ENCODE results near the gene RENBP.

The RENBP gene

DNA sequence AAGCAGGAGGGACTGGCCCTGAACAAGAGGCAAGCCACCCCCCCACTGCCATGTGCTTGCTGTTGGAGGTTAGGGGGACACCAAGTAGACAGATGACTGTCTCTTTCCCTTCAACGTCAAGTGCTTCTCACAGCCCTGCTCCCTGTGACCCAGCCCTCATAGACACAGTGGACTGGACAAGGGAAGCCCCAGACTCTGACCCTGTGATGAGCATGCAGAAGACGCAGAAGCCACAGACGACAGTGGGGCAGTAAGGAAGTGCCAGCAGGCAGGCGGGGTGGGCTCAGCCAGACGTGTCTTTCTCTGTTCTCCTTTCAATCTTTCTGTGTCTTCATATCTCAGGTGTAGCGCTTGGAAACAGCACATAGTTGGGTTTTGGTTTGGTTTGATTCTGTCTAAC is 56.1 kb downstream of the RENBP start:
- H3K27ac ChIP-seq (ENCODE audit: insufficient read depth in 1 of 2, low read depth in 1 of 2, low read length in 2 of 2, poor library complexity in 1 of 2, severe bottlenecking in 2 of 2): no peak overlapping the region
- ChIA-PET POLR2A (no interaction called here), CTCF (no interaction called here)
- 100% methylated on average over 1 of the region's 6 CpGs for WGBS (ENCODE audit: insufficient coverage)
- no peaks in the 10 kb centered on the region for H3K36me3 ChIP-seq (ENCODE audit: control insufficient read depth in 4 of 4, insufficient read depth in 4 of 4, low read length in 3 of 4)
- DNase-seq: no peak
- peaks cover 0 to 5% (median 2%) of the 10 kb centered on the region in 4 experiments for H3K4me1 ChIP-seq (ENCODE audit: control extremely low read depth in 1 of 4, control insufficient read depth in 4 of 4, insufficient read depth in 4 of 4, low read length in 3 of 4)
- peaks cover 0 to 2% (median 0%) of the 10 kb centered on the region in 5 experiments for H3K9me3 ChIP-seq (ENCODE audit: control extremely low read depth in 1 of 5, control insufficient read depth in 4 of 5, insufficient read depth in 2 of 5, low read depth in 1 of 5, low read length in 4 of 5)
- no peak overlapping the region for H3K4me3 ChIP-seq (ENCODE audit: control insufficient read depth in 1 of 7, extremely low read depth in 1 of 7, insufficient read depth in 4 of 7, low read depth in 2 of 7, low read length in 6 of 7)
- H3K27me3 ChIP-seq (replicated peaks in 2 of 5; ENCODE audit: control insufficient read depth in 4 of 5, insufficient read depth in 5 of 5, low read length in 4 of 5): peaks cover 2 to 80% (median 20%) of the 10 kb centered on the region in 5 experiments

- no peak for DNase-seq
- H3K36me3 ChIP-seq (ENCODE audit: control insufficient read depth in 4 of 4, insufficient read depth in 4 of 4, low read length in 3 of 4): no peaks in the 10 kb centered on the region
- H3K27ac ChIP-seq (ENCODE audit: insufficient read depth in 1 of 2, low read depth in 1 of 2, low read length in 2 of 2, poor library complexity in 1 of 2, severe bottlenecking in 2 of 2): no peak overlapping the region
- CTCF ChIA-PET: interaction anchor here (0.8 kb wide), 1 partner anchor 9 kb away, joined by 4 read pairs; no protein-coding TSS in a partner anchor
- peaks cover 0 to 2% (median 0%) of the 10 kb centered on the region in 5 experiments for H3K9me3 ChIP-seq (ENCODE audit: control extremely low read depth in 1 of 5, control insufficient read depth in 4 of 5, insufficient read depth in 2 of 5, low read depth in 1 of 5, low read length in 4 of 5)
- peaks cover 0 to 8% (median 4%) of the 10 kb centered on the region in 4 experiments for H3K4me1 ChIP-seq (ENCODE audit: control extremely low read depth in 1 of 4, control insufficient read depth in 4 of 4, insufficient read depth in 4 of 4, low read length in 3 of 4)
- H3K4me3 ChIP-seq (ENCODE audit: control insufficient read depth in 1 of 7, extremely low read depth in 1 of 7, insufficient read depth in 4 of 7, low read depth in 2 of 7, low read length in 6 of 7): no peak overlapping the region
- H3K27me3 ChIP-seq (replicated peaks in 2 of 5; ENCODE audit: control insufficient read depth in 4 of 5, insufficient read depth in 5 of 5, low read length in 4 of 5): peaks cover 2 to 83% (median 20%) of the 10 kb centered on the region in 5 experiments
- POLR2A ChIA-PET: no interaction called here
- WGBS (ENCODE audit: insufficient coverage): 76% methylated on average over 5 of the region's 8 CpGs
Observed at GRCh38 chrX:153887385-153887784, 57.1 kb downstream of the RENBP start.

GRCh38 chrX:153886915-153887314 is 57.5 kb downstream of the RENBP start:
- Histone ChIP-seq H3K9me3 (ENCODE audit: control extremely low read depth in 1 of 5, control insufficient read depth in 4 of 5, insufficient read depth in 2 of 5, low read depth in 1 of 5, low read length in 4 of 5) (peaks cover 0 to 2% (median 0%) of the 10 kb centered on the region in 5 experiments), H3K4me3 (ENCODE audit: control insufficient read depth in 1 of 7, extremely low read depth in 1 of 7, insufficient read depth in 4 of 7, low read depth in 2 of 7, low read length in 6 of 7) (no peak overlapping the region), H3K27me3 (replicated peaks in 2 of 5; ENCODE audit: control insufficient read depth in 4 of 5, insufficient read depth in 5 of 5, low read length in 4 of 5) (peaks cover 0 to 86% (median 20%) of the 10 kb centered on the region in 5 experiments), H3K27ac (ENCODE audit: insufficient read depth in 1 of 2, low read depth in 1 of 2, low read length in 2 of 2, poor library complexity in 1 of 2, severe bottlenecking in 2 of 2) (no peak overlapping the region), H3K4me1 (ENCODE audit: control extremely low read depth in 1 of 4, control insufficient read depth in 4 of 4, insufficient read depth in 4 of 4, low read length in 3 of 4) (peaks cover 0 to 8% (median 4%) of the 10 kb centered on the region in 4 experiments), H3K36me3 (ENCODE audit: control insufficient read depth in 4 of 4, insufficient read depth in 4 of 4, low read length in 3 of 4) (no peaks in the 10 kb centered on the region)
- POLR2A ChIA-PET: no interaction called here
- no peak for DNase-seq
- 55% methylated on average over 12 of the region's 13 CpGs for WGBS (ENCODE audit: insufficient coverage)
- CTCF ChIA-PET: interaction anchor here (0.8 kb wide), 1 partner anchor 9 kb away, joined by 4 read pairs; no protein-coding TSS in a partner anchor

GRCh38 chrX:153885968-153886903 is 58.2 kb downstream of the RENBP start, which contains the start of gene L1CAM:
L1CAM (minus strand) TSS chrX:153886173; CDS start chrX:153875836, 10,337 bp downstream.
- H3K9me3 ChIP-seq (ENCODE audit: control extremely low read depth in 1 of 5, control insufficient read depth in 4 of 5, insufficient read depth in 2 of 5, low read depth in 1 of 5, low read length in 4 of 5): peaks cover 0 to 2% (median 0%) of the 10 kb centered on the region in 5 experiments
- ChIA-PET CTCF (no interaction called here), POLR2A (interaction anchor here (0.5 kb wide), 1 partner anchor 213 kb away, joined by 3 read pairs; no protein-coding TSS in a partner anchor)
- H3K27me3 ChIP-seq (replicated peaks in 2 of 5; ENCODE audit: control insufficient read depth in 4 of 5, insufficient read depth in 5 of 5, low read length in 4 of 5): peaks cover 0 to 93% (median 20%) of the 10 kb centered on the region in 5 experiments
- H3K4me1 ChIP-seq (ENCODE audit: control extremely low read depth in 1 of 4, control insufficient read depth in 4 of 4, insufficient read depth in 4 of 4, low read length in 3 of 4): peaks cover 0 to 8% (median 4%) of the 10 kb centered on the region in 4 experiments
- DNase-seq: no peak
- no peaks in the 10 kb centered on the region for H3K36me3 ChIP-seq (ENCODE audit: control insufficient read depth in 4 of 4, insufficient read depth in 4 of 4, low read length in 3 of 4)
- 26% methylated on average over 40 of the region's 94 CpGs for WGBS (ENCODE audit: insufficient coverage)
- H3K4me3 ChIP-seq (ENCODE audit: control insufficient read depth in 1 of 7, extremely low read depth in 1 of 7, insufficient read depth in 4 of 7, low read depth in 2 of 7, low read length in 6 of 7): peak within 1 kb of the TSS in 1 of 7 experiments; percentile 5
- H3K27ac ChIP-seq (ENCODE audit: insufficient read depth in 1 of 2, low read depth in 1 of 2, low read length in 2 of 2, poor library complexity in 1 of 2, severe bottlenecking in 2 of 2): no peak within 1 kb of the TSS
